ENCODE results near the gene NCKAP5L.

NCKAP5L gene

GRCh38 chr12:49800421-49801140 is 27.6 kb downstream of the NCKAP5L start:
- no peaks in the 10 kb centered on the region for H3K79me2 ChIP-seq (ENCODE audit: insufficient read depth, low read length)
- H3K9ac ChIP-seq (ENCODE audit: low read length), result no peak overlapping the region
- TF ChIP-seq, protein P1, sequence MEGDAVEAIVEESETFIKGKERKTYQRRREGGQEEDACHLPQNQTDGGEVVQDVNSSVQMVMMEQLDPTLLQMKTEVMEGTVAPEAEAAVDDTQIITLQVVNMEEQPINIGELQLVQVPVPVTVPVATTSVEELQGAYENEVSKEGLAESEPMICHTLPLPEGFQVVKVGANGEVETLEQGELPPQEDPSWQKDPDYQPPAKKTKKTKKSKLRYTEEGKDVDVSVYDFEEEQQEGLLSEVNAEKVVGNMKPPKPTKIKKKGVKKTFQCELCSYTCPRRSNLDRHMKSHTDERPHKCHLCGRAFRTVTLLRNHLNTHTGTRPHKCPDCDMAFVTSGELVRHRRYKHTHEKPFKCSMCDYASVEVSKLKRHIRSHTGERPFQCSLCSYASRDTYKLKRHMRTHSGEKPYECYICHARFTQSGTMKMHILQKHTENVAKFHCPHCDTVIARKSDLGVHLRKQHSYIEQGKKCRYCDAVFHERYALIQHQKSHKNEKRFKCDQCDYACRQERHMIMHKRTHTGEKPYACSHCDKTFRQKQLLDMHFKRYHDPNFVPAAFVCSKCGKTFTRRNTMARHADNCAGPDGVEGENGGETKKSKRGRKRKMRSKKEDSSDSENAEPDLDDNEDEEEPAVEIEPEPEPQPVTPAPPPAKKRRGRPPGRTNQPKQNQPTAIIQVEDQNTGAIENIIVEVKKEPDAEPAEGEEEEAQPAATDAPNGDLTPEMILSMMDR (IDR thresholded peaks at IDR 0.05; ENCODE audit: insufficient read depth, low read length, poor library complexity, severe bottlenecking), result no peak
- no peak for TF ChIP-seq EZH2phosphoT487 (conservative IDR thresholded peaks at IDR 0.05; ENCODE audit: low read length)
- no peaks in the 10 kb centered on the region for H4K20me1 ChIP-seq (ENCODE audit: low read depth, low read length)
- no peak overlapping the region for H3K4me2 ChIP-seq (ENCODE audit: low read depth, low read length, poor library complexity, severe bottlenecking)
- no peaks in the 10 kb centered on the region for H3F3A ChIP-seq (ENCODE audit: insufficient read depth)
- H3K27me3 ChIP-seq (ENCODE audit: low read length), result no peaks in the 10 kb centered on the region
- H3K36me3 ChIP-seq (ENCODE audit: low read length), result no peaks in the 10 kb centered on the region
- no peak overlapping the region for H3K27ac ChIP-seq (ENCODE audit: low read depth, low read length)
- no peaks in the 10 kb centered on the region for H3K9me2 ChIP-seq (replicated peaks; ENCODE audit: insufficient read depth, low read length)
- H3K4me3 ChIP-seq (ENCODE audit: insufficient read depth, low read length, poor library complexity, severe bottlenecking), result no peak overlapping the region
- H3K9me3 ChIP-seq (ENCODE audit: insufficient read depth, low read length), result no peaks in the 10 kb centered on the region
- H2AFZ ChIP-seq (ENCODE audit: low read depth, low read length, severe bottlenecking), result no peak overlapping the region

- no peaks in the 10 kb centered on the region for H3K36me3 ChIP-seq (ENCODE audit: low read length)
- no peaks in the 10 kb centered on the region for H3F3A ChIP-seq (ENCODE audit: insufficient read depth)
- no peak overlapping the region for H3K4me3 ChIP-seq (ENCODE audit: insufficient read depth, low read length, poor library complexity, severe bottlenecking)
- no peak overlapping the region for H2AFZ ChIP-seq (ENCODE audit: low read depth, low read length, severe bottlenecking)
- no peaks in the 10 kb centered on the region for H3K9me3 ChIP-seq (ENCODE audit: insufficient read depth, low read length)
- no peak overlapping the region for H3K9ac ChIP-seq (ENCODE audit: low read length)
- H3K27me3 ChIP-seq (ENCODE audit: low read length), result no peaks in the 10 kb centered on the region
- no peaks in the 10 kb centered on the region for H3K9me2 ChIP-seq (replicated peaks; ENCODE audit: insufficient read depth, low read length)
- H3K4me2 ChIP-seq (ENCODE audit: low read depth, low read length, poor library complexity, severe bottlenecking), result no peak overlapping the region
- H4K20me1 ChIP-seq (ENCODE audit: low read depth, low read length), result no peaks in the 10 kb centered on the region
- H3K79me2 ChIP-seq (ENCODE audit: insufficient read depth, low read length), result no peaks in the 10 kb centered on the region
- H3K27ac ChIP-seq (ENCODE audit: low read depth, low read length), result no peak overlapping the region
- no peak for TF ChIP-seq EZH2phosphoT487 (conservative IDR thresholded peaks at IDR 0.05; ENCODE audit: low read length)
- TF ChIP-seq, protein P1 (IDR thresholded peaks at IDR 0.05; ENCODE audit: insufficient read depth, low read length, poor library complexity, severe bottlenecking), result no peak
Measured at GRCh38 chr12:49798934-49799333, 29.3 kb downstream of the NCKAP5L start.

GRCh38 chr12:49798248-49798647 is 30.0 kb downstream of the NCKAP5L start:
- Histone ChIP-seq H3K9ac (ENCODE audit: low read length) (no peak overlapping the region), H3K9me3 (ENCODE audit: insufficient read depth, low read length) (no peaks in the 10 kb centered on the region), H3K79me2 (ENCODE audit: insufficient read depth, low read length) (no peaks in the 10 kb centered on the region), H2AFZ (ENCODE audit: low read depth, low read length, severe bottlenecking) (no peak overlapping the region), H3K27ac (ENCODE audit: low read depth, low read length) (no peak overlapping the region), H3K4me3 (ENCODE audit: insufficient read depth, low read length, poor library complexity, severe bottlenecking) (no peak overlapping the region), H3K9me2 (replicated peaks; ENCODE audit: insufficient read depth, low read length) (no peaks in the 10 kb centered on the region), H3K4me2 (ENCODE audit: low read depth, low read length, poor library complexity, severe bottlenecking) (no peak overlapping the region), H3F3A (ENCODE audit: insufficient read depth) (no peaks in the 10 kb centered on the region), H3K36me3 (ENCODE audit: low read length) (no peaks in the 10 kb centered on the region), H3K27me3 (ENCODE audit: low read length) (no peaks in the 10 kb centered on the region), H4K20me1 (ENCODE audit: low read depth, low read length) (no peaks in the 10 kb centered on the region)
- TF ChIP-seq, protein P1 (IDR thresholded peaks at IDR 0.05; ENCODE audit: insufficient read depth, low read length, poor library complexity, severe bottlenecking), result no peak
- no peak for TF ChIP-seq EZH2phosphoT487 (conservative IDR thresholded peaks at IDR 0.05; ENCODE audit: low read length)

Measured in SU-DHL-6 (cell line).